Subcutaneous preadipocyte (primary cell): ENCODE data around the gene FNDC10. TPM values are rescaled to one million over a fixed set of nuclear protein-coding genes. Genes with fewer than 3 reads are reported as not detected.

ENCODE experiments used
- total RNA-seq: library from RNA; depleted of rRNA; stranded (reverse); fragments of >200 nt; gene quantifications from 2 replicates; pipeline ENCODE4 v1.2.3, GENCODE V29; 2012

FNDC10 gene
- total RNA-seq, result 3.1 and 7.3 TPM in 2 replicates

GRCh38 chr1:1599935-1600860 is at the start of gene FNDC10:
TSS of gene FNDC10 (minus strand) at chr1:1600135. CDS start at chr1:1600015, 120 bp downstream.

GRCh38 chr1:1631782-1632420 is 32.0 kb upstream of the FNDC10 start, which contains the start of gene MMP23B:
TSS of gene MMP23B (plus strand) at chr1:1632173. CDS start at chr1:1632219, 46 bp downstream.

GRCh38 chr1:1615256-1616044 is 15.5 kb upstream of the FNDC10 start, which contains the start of gene MIB2:
TSS of gene MIB2 (plus strand) at chr1:1615500. CDS start at chr1:1623453, 7,953 bp downstream.

GRCh38 chr1:1574721-1575537 is 25.0 kb downstream of the FNDC10 start, which contains the start of gene SSU72:
TSS of gene SSU72 (minus strand) at chr1:1574863. CDS start at chr1:1574557, 306 bp downstream.

Other genes with a start within 250 kb of the FNDC10 start
- gene MXRA8, start 241.6 kb downstream of the FNDC10 start, total RNA-seq, result 243 and 326 TPM in 2 replicates
- gene AURKAIP1, start 224.9 kb downstream of the FNDC10 start, total RNA-seq, result 113 and 124 TPM in 2 replicates
- gene CCNL2, start 200.8 kb downstream of the FNDC10 start, total RNA-seq, result 93.7 and 120 TPM in 2 replicates
- gene MRPL20, start 192.8 kb downstream of the FNDC10 start, total RNA-seq, result 80.2 and 101 TPM in 2 replicates
- 0.73 and 0.78 TPM in 2 replicates for gene ANKRD65, start 178.9 kb downstream of the FNDC10 start, total RNA-seq
- gene VWA1, start 164.4 kb downstream of the FNDC10 start, total RNA-seq, result 0.73 and 2.2 TPM in 2 replicates
- 0.20 TPM in 1 of 2 replicates, not detected in the other for gene ATAD3C, start 150.4 kb downstream of the FNDC10 start, total RNA-seq
- gene ATAD3B, start 128.4 kb downstream of the FNDC10 start, total RNA-seq, result 14.3 and 36.0 TPM in 2 replicates
- gene ATAD3A, start 88.0 kb downstream of the FNDC10 start, total RNA-seq, result 38.9 and 57.3 TPM in 2 replicates
- 2.6 and 3.1 TPM in 2 replicates for gene TMEM240, start 59.5 kb downstream of the FNDC10 start, total RNA-seq
- gene SSU72, start 25.3 kb downstream of the FNDC10 start, total RNA-seq, result 56.2 and 56.7 TPM in 2 replicates
- 36.0 and 38.2 TPM in 2 replicates for gene MIB2, start 15.4 kb upstream of the FNDC10 start, total RNA-seq
- gene MMP23B, start 32.0 kb upstream of the FNDC10 start, total RNA-seq, result 0.73 TPM in 1 of 2 replicates, not detected in the other
- 5.1 and 6.3 TPM in 2 replicates for gene CDK11B, start 58.9 kb upstream of the FNDC10 start, total RNA-seq
- 32.5 and 37.8 TPM in 2 replicates for gene SLC35E2B, start 92.7 kb upstream of the FNDC10 start, total RNA-seq
- gene CDK11A, start 124.2 kb upstream of the FNDC10 start, total RNA-seq, result 12.5 and 19.0 TPM in 2 replicates
- 56.2 and 65.3 TPM in 2 replicates for gene NADK, start 178.3 kb upstream of the FNDC10 start, total RNA-seq